ENCODE measurements around the gene NPTX1.
A peak's percentile ranks its signal among the peaks of the same experiment; 100 is the strongest.
"Not testable (repeated sequence)": the region's sequence is repeated elsewhere in the genome, so short reads cannot be mapped to it uniquely, and the experiment has no call there.

NPTX1 gene, protein sequence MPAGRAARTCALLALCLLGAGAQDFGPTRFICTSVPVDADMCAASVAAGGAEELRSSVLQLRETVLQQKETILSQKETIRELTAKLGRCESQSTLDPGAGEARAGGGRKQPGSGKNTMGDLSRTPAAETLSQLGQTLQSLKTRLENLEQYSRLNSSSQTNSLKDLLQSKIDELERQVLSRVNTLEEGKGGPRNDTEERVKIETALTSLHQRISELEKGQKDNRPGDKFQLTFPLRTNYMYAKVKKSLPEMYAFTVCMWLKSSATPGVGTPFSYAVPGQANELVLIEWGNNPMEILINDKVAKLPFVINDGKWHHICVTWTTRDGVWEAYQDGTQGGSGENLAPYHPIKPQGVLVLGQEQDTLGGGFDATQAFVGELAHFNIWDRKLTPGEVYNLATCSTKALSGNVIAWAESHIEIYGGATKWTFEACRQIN

DNA sequence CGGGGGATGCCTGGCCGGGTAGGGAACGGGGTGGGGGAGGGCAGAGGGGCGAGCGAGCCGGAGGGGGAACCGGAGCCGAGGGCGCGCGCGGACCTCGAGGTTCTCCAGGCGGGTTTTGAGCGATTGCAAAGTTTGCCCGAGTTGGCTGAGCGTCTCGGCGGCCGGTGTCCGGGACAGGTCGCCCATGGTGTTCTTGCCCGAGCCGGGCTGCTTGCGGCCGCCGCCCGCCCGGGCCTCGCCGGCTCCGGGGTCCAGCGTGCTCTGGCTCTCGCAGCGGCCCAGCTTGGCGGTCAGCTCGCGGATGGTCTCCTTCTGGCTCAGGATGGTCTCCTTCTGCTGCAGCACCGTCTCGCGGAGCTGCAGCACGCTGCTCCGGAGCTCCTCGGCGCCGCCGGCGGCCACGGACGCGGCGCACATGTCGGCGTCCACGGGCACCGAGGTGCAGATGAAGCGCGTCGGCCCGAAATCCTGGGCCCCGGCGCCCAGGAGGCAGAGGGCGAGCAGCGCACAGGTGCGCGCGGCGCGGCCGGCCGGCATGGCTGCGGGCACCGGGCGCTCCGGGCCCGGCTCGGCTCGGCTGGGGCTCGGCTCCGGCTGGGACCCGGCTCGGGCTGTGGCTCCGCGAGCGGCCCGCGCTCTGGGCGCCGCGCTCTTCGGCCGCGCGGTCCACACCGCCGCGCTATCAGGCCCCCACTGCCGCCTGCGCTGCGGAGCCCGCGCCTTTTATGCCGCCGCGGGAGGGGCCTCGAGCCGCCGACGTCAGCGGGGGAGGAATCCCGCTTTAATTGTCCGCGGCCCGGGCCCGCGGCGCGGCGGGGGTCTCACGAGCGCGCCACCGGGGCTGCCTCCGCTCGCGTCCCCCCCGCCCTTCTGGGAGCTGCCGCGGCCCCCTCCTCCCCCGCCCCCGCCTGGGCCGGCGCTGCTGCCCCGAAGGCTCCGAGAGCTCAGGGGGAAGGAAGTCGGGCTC lies at the start of gene NPTX1:
Gene NPTX1 (minus strand): TSS at position 698 of the 967 bp plus-strand sequence. CDS start 161 bp downstream, at position 537.
- DNase-seq (ENCODE audit: low spot score): peak; percentile 72

GRCh38 chr17:80523956-80524712 lies 47.7 kb upstream of the NPTX1 start:
- no peak for DNase-seq (ENCODE audit: low spot score)

- no peak for DNase-seq (ENCODE audit: low spot score)
These were observed 46.8 kb upstream of the NPTX1 start for GRCh38 chr17:80523054-80523744.

- no peak for DNase-seq (ENCODE audit: low spot score)
These were observed 44.5 kb upstream of the NPTX1 start for GRCh38 chr17:80520810-80521455.

DNA sequence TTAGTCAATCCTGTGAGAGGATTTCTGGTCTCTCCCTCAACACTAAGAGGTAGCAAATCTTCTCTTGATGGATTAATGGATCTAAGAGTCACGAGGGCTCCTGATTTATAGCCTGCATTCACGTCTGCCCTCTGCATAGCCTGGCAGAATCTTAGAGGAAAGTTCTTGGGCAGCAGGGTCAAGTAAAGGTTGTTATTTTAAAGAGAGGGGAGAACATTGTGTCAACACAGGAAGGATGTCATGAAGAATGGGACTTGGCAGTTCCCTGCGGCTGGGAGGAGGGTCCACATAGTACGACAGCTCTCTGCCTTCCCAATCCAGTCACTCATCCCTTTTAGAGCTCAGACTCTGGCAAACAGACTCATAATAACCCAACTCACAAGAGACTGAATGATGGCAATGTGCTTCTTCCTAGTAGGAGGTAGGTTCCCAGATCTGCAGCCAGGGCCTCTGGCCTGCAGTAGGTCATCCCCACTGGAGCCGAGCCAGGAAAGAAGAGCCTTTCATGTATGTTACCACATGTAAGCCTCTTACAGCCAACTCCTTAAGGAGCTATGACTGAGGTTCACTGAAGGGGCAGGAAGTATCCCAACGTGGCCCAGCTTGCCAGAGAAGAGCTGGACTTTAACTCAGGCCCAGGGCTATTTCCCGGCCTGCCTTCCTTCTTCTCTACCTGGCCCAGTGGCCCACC lies 42.8 kb upstream of the NPTX1 start:
- DNase-seq (ENCODE audit: low spot score): no peak

GRCh38 chr17:80518392-80518791 lies 42.0 kb upstream of the NPTX1 start:
- no peak for DNase-seq (ENCODE audit: low spot score)

DNA sequence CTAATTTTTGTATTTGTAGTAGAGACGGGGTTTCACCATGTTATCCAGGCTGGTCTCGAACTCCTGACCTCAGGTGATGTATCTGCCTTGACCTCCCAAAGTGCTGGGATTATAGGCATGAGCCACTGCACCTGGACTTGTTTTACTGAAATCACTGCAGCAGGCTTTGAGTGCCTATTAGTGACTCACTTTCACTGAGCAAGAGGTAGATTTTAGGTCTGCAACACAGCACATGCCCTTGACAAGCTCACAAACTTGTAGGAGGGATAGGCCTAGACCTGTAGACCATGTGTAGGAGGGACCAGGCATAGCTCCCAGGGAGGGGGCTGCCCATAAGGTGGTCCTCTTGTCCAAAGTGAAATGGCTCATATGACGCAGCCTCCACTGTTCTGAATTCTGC lies 41.2 kb upstream of the NPTX1 start:
- no peak for DNase-seq (ENCODE audit: low spot score)

GRCh38 chr17:80516171-80516932 lies 39.9 kb upstream of the NPTX1 start:
- DNase-seq (ENCODE audit: low spot score): no peak

- peak; percentile 60 for DNase-seq (ENCODE audit: low spot score)
These were observed 37.5 kb upstream of the NPTX1 start for GRCh38 chr17:80513892-80514291.

DNA sequence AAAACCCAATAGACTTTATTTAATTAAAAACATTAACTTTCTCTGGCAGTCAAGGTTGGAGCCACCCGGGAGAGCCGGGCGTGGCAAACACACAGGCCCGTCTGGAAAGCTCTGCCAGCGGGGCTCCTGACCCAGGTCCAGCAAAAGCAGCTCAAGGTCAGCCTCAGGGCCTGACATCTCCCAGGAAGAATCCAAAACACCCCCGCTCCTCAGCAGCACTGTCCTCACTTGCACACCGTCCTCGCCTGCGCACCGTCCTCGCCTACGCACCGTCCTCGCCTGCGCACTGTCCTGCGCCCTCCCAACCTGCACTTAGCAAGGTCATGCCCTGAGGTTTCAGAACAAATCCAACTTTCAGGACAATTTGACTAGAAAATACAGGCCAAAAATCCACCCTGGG lies 36.8 kb upstream of the NPTX1 start:
- DNase-seq (ENCODE audit: low spot score): no peak

- peak; percentile 93 for DNase-seq (ENCODE audit: low spot score)
These were observed 35.8 kb upstream of the NPTX1 start for GRCh38 chr17:80512233-80512632.

GRCh38 chr17:80511222-80512180 lies 35.1 kb upstream of the NPTX1 start:
- no peak for DNase-seq (ENCODE audit: low spot score)

DNA sequence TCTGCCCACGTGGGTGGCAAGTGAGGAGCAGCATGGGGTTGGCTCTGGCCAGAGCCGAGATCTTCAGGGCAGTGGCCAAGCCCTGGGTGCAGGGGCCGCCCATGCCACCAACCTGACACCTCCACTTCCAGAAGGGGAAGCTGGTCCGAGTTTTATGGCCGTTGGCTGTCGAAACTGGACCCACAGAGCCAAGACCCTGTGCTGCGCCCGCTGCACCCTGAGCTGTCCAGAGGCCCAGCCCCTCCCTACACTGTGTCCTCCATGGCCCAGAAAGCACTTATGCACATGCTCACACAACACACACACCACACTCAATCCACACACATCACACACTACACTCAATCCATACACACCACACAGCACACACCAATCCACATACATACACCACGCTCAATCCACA lies 34.4 kb upstream of the NPTX1 start:
- DNase-seq (ENCODE audit: low spot score): no peak

GRCh38 chr17:80510132-80510531 lies 33.7 kb upstream of the NPTX1 start:
- DNase-seq (ENCODE audit: low spot score): no peak

GRCh38 chr17:80509311-80509710 lies 32.9 kb upstream of the NPTX1 start:
- DNase-seq (ENCODE audit: low spot score): no peak

GRCh38 chr17:80507965-80508364 lies 31.6 kb upstream of the NPTX1 start:
- DNase-seq (ENCODE audit: low spot score): no peak

- not testable (repeated sequence) for DNase-seq (ENCODE audit: low spot score)
These were observed 30.8 kb upstream of the NPTX1 start for GRCh38 chr17:80507177-80507576.

- peak; percentile 85 for DNase-seq (ENCODE audit: low spot score)
These were observed 28.4 kb upstream of the NPTX1 start for GRCh38 chr17:80504686-80505413.

Measured in AG20443 (cell line).